ENCODE results near the gene CLN6. TPM values are rescaled to one million over a fixed set of nuclear protein-coding genes. Genes with fewer than 3 reads are reported as not detected.

The CLN6 gene
- total RNA-seq, 2 experiments from 2014 or later = 30.5 to 34.2 TPM

- Mint-ChIP-seq H3K4me3 (no peak overlapping the region), H3K9me3 (no peaks in the 10 kb centered on the region), H3K27ac (no peak overlapping the region), H3K27me3 (ENCODE audit: low read depth) (no peaks in the 10 kb centered on the region), H3K4me1 (ENCODE audit: low read depth) (no peaks in the 10 kb centered on the region), H3K36me3 (ENCODE audit: low read depth) (peaks cover 24% of the 10 kb centered on the region)
- CTCF ChIA-PET = interaction anchor here (0.9 kb wide), 1 partner anchor 155 kb away, joined by 3 read pairs; no protein-coding TSS in a partner anchor
- intact Hi-C loops (cut with micrococcal nuclease) = no loop called here
- no peak for DNase-seq
Observed at GRCh38 chr15:68158046-68158628, 71.4 kb downstream of the CLN6 start.

- H3K27ac Mint-ChIP-seq = no peak overlapping the region
- no peak for DNase-seq
- CTCF ChIA-PET = no interaction called here
- H3K4me1 Mint-ChIP-seq (ENCODE audit: low read depth) = no peaks in the 10 kb centered on the region
- no peaks in the 10 kb centered on the region for H3K27me3 Mint-ChIP-seq (ENCODE audit: low read depth)
- no peaks in the 10 kb centered on the region for H3K9me3 Mint-ChIP-seq
- no peak overlapping the region for H3K4me3 Mint-ChIP-seq
- peaks cover 23% of the 10 kb centered on the region for H3K36me3 Mint-ChIP-seq (ENCODE audit: low read depth)
- intact Hi-C loops (cut with micrococcal nuclease) = no loop called here
Observed at GRCh38 chr15:68157074-68157473, 72.5 kb downstream of the CLN6 start.

Other genes starting within 250 kb of the CLN6 start
- gene PIAS1, start 175.4 kb downstream of the CLN6 start, total RNA-seq = 10 to 100 TPM; 29.8 to 33.4 TPM
- gene CALML4, start 24.4 kb downstream of the CLN6 start, total RNA-seq = 10 to 100 TPM in 1 of 2 experiments, 1 to 10 TPM in 1; 8.5 to 11.4 TPM
- gene FEM1B, start 48.0 kb upstream of the CLN6 start, total RNA-seq = 10 to 100 TPM; 30.3 to 34.2 TPM
- gene ITGA11, start 202.4 kb upstream of the CLN6 start, total RNA-seq = under 1 TPM; 0.02 to 0.12 TPM